HG03354 (cell line): ENCODE results near the gene UQCC3.
A peak's percentile ranks its signal among the peaks of the same experiment; 100 is the strongest.
"Not testable (repeated sequence)": the region's sequence is repeated elsewhere in the genome, so short reads cannot be mapped to it uniquely, and the experiment has no call there.

Experiments used
- ATAC-seq: cut with Tn5 transposase; IDR thresholded peaks from one replicate; pipeline ENCODE4 v1.9.1; 2021; ENCODE audit warnings: mild to moderate bottlenecking; ENCODE audit not compliant: unreplicated experiment, poor library complexity, severe bottlenecking

UQCC3 gene

GRCh38 chr11:62693624-62694023, 22.2 kb downstream of the UQCC3 start:
- ATAC-seq = not testable (repeated sequence)

DNA sequence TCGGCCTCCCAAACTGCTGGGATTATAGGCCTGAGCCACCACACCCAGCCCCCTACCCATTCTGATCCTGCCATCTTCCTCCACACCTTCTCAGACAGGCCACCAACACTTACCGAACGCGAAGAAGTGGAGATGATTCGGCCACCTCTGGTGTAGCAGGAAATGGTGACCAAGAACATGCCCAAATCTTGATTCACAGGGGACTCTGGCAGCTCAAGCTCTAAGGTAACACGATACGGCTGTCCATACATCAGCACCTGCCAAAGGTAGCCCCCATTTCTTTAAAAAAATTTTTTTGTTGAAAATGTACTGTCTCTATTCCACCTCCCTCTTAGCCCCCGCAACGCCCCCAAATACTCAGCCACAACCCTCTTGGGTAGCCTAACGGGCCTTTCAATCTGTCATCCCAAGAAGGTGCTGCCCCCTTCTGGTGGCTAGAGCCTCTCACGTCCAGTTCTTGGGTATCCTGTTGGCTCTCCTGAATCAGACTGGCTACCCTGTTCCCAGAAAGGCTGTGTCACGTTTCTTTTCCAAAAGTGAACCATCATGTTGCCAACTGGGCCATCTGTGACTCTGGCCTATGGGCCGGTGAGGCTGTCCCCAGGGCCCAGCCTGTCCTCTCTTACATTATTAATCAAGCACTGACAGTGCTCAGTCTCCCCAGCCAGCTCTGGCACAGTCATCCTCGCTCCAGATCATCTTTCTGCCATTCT, 23.1 kb downstream of the UQCC3 start:
- no peak for ATAC-seq

- ATAC-seq = no peak
Measured at GRCh38 chr11:62702246-62702645, 30.8 kb downstream of the UQCC3 start.

DNA sequence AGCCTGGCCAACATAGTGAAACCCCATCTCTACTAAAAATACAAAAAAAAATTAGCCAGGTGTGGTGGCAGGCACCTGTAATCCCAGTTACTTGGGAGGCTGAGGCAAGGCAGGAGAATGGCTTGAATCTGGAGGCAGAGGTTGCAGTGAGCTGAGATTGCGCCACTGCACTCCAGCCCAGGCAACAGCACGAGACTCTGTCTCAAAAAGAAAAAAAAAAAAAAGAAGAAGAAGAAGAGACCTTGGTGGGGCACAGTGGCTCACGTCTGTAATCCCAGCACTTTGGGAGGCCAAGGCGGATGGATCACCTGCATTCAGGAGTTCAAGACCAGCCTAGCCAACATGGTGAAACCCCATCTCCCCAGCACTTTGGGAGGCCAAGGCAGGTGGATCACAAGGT, 32.4 kb downstream of the UQCC3 start:
- ATAC-seq = not testable (repeated sequence)

GRCh38 chr11:62705413-62705812, 33.9 kb downstream of the UQCC3 start:
- no peak for ATAC-seq

DNA sequence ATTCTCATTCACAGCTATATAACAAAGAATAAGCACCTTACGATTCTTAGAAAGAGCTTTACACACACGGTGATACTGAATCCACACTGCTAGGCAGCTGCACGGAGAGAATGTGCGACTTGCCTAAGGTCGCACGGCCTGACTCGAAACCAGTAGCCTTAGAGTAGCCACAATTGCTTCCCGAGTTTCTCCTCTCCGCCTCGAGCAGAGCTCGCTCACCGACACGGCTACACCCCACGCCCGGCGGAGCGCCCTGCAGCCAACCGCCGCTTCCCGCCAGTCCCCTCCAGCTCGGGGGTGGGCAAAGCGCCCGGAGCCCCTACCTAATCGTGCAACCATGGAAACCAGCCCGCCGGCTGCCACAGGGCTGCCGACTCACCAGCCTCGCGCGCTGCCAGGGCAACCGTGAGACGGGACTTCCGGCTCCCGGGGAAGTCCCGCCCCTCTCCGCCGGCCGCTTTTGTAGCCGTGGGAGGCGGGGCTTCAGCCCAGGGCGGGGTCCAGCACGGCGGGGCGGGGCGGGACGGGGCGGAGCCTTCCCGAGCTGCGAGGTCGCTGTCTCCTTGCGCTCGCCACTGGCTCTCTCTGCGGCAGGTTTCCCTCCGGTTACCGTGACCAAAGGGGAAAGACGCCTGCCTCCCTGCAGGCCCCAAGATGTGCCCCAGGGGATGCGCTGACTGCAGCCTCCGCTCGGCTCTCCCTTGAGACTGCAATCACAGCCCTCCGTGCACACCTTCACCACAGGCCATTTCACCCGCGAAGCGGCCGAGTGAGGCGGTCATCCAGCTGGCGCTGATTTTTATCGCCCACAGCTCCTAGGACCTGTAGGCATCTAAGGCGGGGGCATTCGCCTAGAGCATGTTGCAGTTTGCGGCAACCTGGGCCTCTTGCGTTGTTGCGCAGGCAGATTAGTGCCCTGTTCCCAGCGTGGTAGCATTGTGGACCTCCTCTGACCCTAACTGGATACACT, 34.7 kb downstream of the UQCC3 start:
- ATAC-seq = peak; percentile 54

GRCh38 chr11:62706850-62707247, 35.4 kb downstream of the UQCC3 start:
- no peak for ATAC-seq

DNA sequence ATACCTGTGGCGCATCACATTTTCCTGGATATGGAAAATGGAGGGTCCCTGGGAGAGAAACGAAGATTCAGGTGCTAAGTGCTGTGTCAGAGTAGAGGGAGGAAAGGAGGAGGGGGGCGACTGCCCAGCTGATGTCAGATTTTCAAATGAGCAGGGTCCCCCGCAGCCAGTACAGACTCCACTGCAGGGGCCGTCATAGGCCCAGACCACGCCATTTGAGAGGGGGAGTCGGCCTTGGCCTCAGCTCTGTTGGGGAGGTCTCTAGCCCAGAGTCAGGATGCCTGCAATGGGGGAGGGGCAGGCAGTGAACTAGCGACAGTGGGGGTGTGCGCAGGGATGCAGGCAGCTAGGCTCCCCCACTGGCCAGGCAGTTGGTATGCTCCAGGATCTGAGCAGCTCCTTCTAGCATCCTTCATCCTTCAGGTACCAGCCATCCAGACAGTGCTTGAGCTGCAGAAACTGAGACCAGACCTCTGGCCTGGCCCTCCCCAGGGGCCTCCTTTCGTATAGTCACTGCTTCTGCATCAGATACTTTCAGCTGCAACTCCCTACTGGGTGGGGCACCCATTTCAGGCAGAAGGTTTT, 35.9 kb downstream of the UQCC3 start, which contains the start of the genes BSCL2 and GNG3:
Gene BSCL2 (minus strand): TSS at position 148 of the 585 bp plus-strand sequence. CDS start 229 bp downstream, outside the sequence.
Gene GNG3 (plus strand): TSS at position 400 of the 585 bp plus-strand sequence. CDS start 620 bp downstream, outside the sequence.
- ATAC-seq = no peak

DNA sequence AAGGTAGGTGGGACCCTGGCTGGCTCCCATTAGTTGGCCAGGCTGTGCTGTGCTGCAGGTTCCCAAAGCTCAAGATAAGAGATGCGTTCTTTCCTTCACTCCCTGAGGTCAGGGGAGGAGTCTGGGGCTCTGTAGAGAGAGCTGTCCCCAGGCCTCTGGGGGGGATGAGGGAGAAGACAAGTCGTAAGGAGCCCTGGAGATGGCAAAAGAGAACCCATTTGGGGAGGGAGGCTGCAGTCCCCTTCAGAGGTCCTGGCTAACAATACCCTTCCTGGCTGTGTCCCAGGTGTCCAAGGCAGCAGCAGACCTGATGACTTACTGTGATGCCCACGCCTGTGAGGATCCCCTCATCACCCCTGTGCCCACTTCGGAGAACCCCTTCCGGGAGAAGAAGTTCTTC, 36.9 kb downstream of the UQCC3 start:
- no peak for ATAC-seq

GRCh38 chr11:62708793-62709192, 37.3 kb downstream of the UQCC3 start:
- no peak for ATAC-seq

DNA sequence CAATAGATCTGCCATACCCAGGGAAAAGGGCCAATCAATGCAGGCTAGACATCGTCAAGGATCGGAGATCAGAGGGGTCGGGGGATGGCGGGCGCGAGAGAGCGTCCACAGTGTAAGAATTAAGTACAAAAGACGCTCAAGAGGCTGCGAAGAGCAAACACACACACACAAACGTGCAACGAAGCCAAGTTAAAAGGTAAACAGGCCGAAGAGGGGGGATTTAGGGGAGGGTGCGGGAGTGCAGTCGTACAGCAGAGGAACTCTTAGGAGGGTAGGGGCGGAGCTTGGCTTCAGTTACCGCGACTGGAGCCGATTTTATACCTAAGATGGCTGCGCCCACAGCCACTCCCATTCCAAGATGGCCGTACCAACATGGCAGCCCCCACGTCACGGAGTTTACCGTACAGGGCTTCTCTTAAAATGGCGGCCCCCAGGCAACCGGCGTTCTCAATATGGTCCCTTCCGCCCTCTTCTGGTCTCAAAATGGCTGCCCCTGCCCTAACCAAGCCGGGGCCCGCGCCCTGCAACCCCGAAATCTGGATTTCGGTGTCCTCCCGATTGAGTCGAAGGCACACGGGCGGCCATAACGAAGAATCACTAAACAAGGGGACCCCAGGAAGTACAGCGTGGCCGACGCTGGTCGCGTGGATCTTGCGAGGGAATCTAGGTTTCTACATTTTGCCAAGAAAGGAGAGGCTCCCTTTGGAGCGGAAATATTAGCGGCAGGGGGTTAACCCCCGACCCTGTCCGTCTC, 38.0 kb downstream of the UQCC3 start:
- peak; percentile 69 for ATAC-seq

- ATAC-seq = no peak
Measured at GRCh38 chr11:62710001-62710345, 38.5 kb downstream of the UQCC3 start.

GRCh38 chr11:62712276-62712812, 40.9 kb downstream of the UQCC3 start:
- no peak for ATAC-seq

DNA sequence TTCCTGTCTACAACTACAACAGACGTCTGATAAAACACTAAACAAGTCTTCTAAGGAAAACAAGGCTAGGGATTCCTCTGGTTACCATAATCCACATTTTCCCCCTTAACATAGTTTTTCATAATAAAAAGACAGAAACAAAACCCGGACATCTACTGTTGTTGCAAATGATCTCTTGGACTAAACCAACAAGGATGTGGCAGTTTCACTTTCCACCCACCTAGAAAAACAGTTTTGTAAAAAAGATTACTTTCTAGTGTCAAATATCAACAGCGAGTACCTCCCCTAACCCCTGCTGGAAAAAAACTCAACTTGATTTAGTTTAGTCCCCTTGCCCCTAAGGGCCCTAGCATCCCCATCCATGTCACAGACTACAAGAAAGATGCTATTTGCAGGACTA, 41.4 kb downstream of the UQCC3 start:
- no peak for ATAC-seq

- ATAC-seq = no peak
Measured at GRCh38 chr11:62713343-62713742, 41.9 kb downstream of the UQCC3 start.

- ATAC-seq = no peak
Measured at GRCh38 chr11:62715150-62716130, 44.0 kb downstream of the UQCC3 start.

GRCh38 chr11:62716206-62716605, 44.7 kb downstream of the UQCC3 start:
- ATAC-seq = no peak

- ATAC-seq = no peak
Measured at GRCh38 chr11:62716816-62717215, 45.3 kb downstream of the UQCC3 start.
